HepG2 (cell line): ENCODE measurements around the gene HILPDA. TPM values are rescaled to one million over a fixed set of nuclear protein-coding genes. Genes with fewer than 3 reads are reported as not detected.

Experiments
- ASH2L ChIP-seq: fragments of 300-600, 200-600 bp; sonication (generic); IDR thresholded peaks from 2 replicates; pipeline ENCODE4 v1.7.0; 2017; ENCODE audit warnings: low read depth, mild to moderate bottlenecking, moderate library complexity, mixed read lengths, low read length; ENCODE audit not compliant: insufficient read length
- BATF2 ChIP-seq: sonication (generic); formaldehyde crosslinking; IDR thresholded peaks from 2 replicates; pipeline ENCODE4 v1.8.0; 2022; ENCODE audit warnings: mild to moderate bottlenecking, missing genetic modification reagents, moderate library complexity
- CENPX ChIP-seq: sonication (generic); formaldehyde crosslinking; IDR thresholded peaks from 2 replicates; pipeline ENCODE4 v1.9.0; 2021; ENCODE audit warnings: mild to moderate bottlenecking, missing genetic modification reagents, moderate library complexity
- CSRNP2 ChIP-seq: sonication (generic); formaldehyde crosslinking; conservative IDR thresholded peaks from 2 replicates; pipeline ENCODE4 v1.8.0; 2022; ENCODE audit warnings: low read depth, missing genetic modification reagents
- DNMT1 ChIP-seq: sonication (generic); formaldehyde crosslinking; IDR thresholded peaks from 2 replicates; pipeline ENCODE4 v1.5.1; 2020; ENCODE audit warnings: mild to moderate bottlenecking, missing genetic modification reagents
- GTF2F1 ChIP-seq: fragments of 150-350 bp; IDR thresholded peaks from 2 replicates; pipeline ENCODE4 v1.6.1; 2014; ENCODE audit warnings: low read length
- HOXA5 ChIP-seq: sonication (generic); formaldehyde crosslinking; IDR thresholded peaks from 2 replicates; pipeline ENCODE4 v1.4.0; 2020; ENCODE audit warnings: missing genetic modification reagents
- KAT8 ChIP-seq: IDR thresholded peaks from 2 replicates; pipeline ENCODE4 v1.6.1; 2016; ENCODE audit warnings: missing genetic modification reagents, missing compliant biosample characterization
- KLF6 ChIP-seq: IDR thresholded peaks from 2 replicates; pipeline ENCODE4 v1.8.0; 2016; ENCODE audit warnings: missing biosample characterization, missing genetic modification reagents
- MBD4 ChIP-seq: IDR thresholded peaks from 2 replicates; pipeline ENCODE4 v1.6.1; 2012; ENCODE audit warnings: low read length, inconsistent platforms, borderline replicate concordance
- MBNL3 ChIP-seq: fragments of 250-450 bp; sonication (Bioruptor Pico); conservative IDR thresholded peaks from 2 replicates; pipeline ENCODE4 v1.8.0; 2022; ENCODE audit warnings: mild to moderate bottlenecking, inconsistent platforms
- MXD1 ChIP-seq: sonication (generic); formaldehyde crosslinking; IDR thresholded peaks from 2 replicates; pipeline ENCODE4 v1.4.0; 2020; ENCODE audit warnings: mild to moderate bottlenecking, missing genetic modification reagents
- NAIF1 ChIP-seq: sonication (generic); formaldehyde crosslinking; IDR thresholded peaks from 2 replicates; pipeline ENCODE4 v1.5.0; 2020; ENCODE audit warnings: mild to moderate bottlenecking, missing genetic modification reagents, borderline replicate concordance
- RBFOX2 ChIP-seq: fragments of 200-400 bp; formaldehyde crosslinking; IDR thresholded peaks from 2 replicates; pipeline ENCODE4 v1.6.1; 2017; ENCODE audit warnings: low read depth, mild to moderate bottlenecking, low read length
- ZNF34 ChIP-seq: sonication (generic); formaldehyde crosslinking; IDR thresholded peaks from 2 replicates; pipeline ENCODE4 v1.4.0; 2020; ENCODE audit warnings: mild to moderate bottlenecking, missing genetic modification reagents, borderline replicate concordance
- ZNF451 ChIP-seq: sonication (generic); formaldehyde crosslinking; IDR thresholded peaks from 2 replicates; pipeline ENCODE4 v1.5.0; 2020; ENCODE audit warnings: mild to moderate bottlenecking, missing genetic modification reagents
- ZNF660 ChIP-seq: sonication (generic); formaldehyde crosslinking; IDR thresholded peaks from 2 replicates; pipeline ENCODE4 v1.5.1; 2020; ENCODE audit warnings: mild to moderate bottlenecking, low read depth, missing genetic modification reagents, borderline replicate concordance
- ZNF672 ChIP-seq: sonication (generic); formaldehyde crosslinking; IDR thresholded peaks from 2 replicates; pipeline ENCODE4 v1.8.1; 2022; ENCODE audit warnings: missing genetic modification reagents
- ZNF772 ChIP-seq: sonication (generic); formaldehyde crosslinking; IDR thresholded peaks from 2 replicates; pipeline ENCODE4 v1.5.0; 2020; ENCODE audit warnings: mild to moderate bottlenecking, missing genetic modification reagents
- polyA plus RNA-seq, 8 experiments: library from polyadenylated mRNA; depleted of rRNA in 3 of 8; stranded (reverse) in 7 of 8; unstranded in 1 of 8; fragments of >200 nt; fragmentation: Illumina TruSeq in 4 of 8; extraction: Trizol in 4 of 8; gene quantifications; 2 replicates each; pipeline versions ENCODE4 v1.2.1 to v1.2.3, GENCODE V29; 2011 to 2016; ENCODE audit warnings: low read depth in 4 of 8, missing spikeins in 1 of 8, mixed read lengths in 1 of 8; ENCODE audit not compliant: insufficient read depth in 1 of 8
- total RNA-seq, 5 experiments: library from RNA; depleted of rRNA; stranded (reverse); fragments of >200 nt; fragmentation: Illumina TruSeq; extraction: Trizol; gene quantifications; 2 replicates each; pipeline ENCODE4 v1.2.3, GENCODE V29; 2016; ENCODE audit warnings: low read depth in 1 of 5
- TF ChIP-seq, protein P1 (sequence below): sonication (generic); formaldehyde crosslinking; IDR thresholded peaks from 2 replicates; pipeline ENCODE4 v1.8.1; 2023; ENCODE audit warnings: mild to moderate bottlenecking, missing genetic modification reagents, borderline replicate concordance
- TF ChIP-seq, protein P2 (sequence below): sonication (generic); formaldehyde crosslinking; IDR thresholded peaks from 2 replicates; pipeline ENCODE4 v1.8.0; 2022; ENCODE audit warnings: missing genetic modification reagents, mild to moderate bottlenecking, moderate library complexity, borderline replicate concordance
- TF ChIP-seq, protein P3 (sequence below): sonication (generic); formaldehyde crosslinking; IDR thresholded peaks from 2 replicates; pipeline ENCODE4 v1.4.0; 2020; ENCODE audit warnings: missing genetic modification reagents, mild to moderate bottlenecking, borderline replicate concordance

The HILPDA gene
- total and polyA plus RNA-seq, 2 of the 13 experiments (the other 11 are each of a cell fraction or from before 2014, with no cell fraction given) = 11.1 to 44.0 TPM

- TF ChIP-seq MXD1 (CRISPR knock-in tag) (peak; percentile 35; the same call in 1 of the 2 replicates), HOXA5 (0 out of 2 replicates have a peak, but pooled peaks have one; percentile 62), KAT8 (CRISPR knock-in tag) (peak; percentile 52; the same call in 1 of the 2 replicates), ZNF672 (CRISPR knock-in tag) (no peak), RBFOX2 (peak; percentile 67), GTF2F1 (no peak), DNMT1 (CRISPR knock-in tag) (no peak), ZNF34 (CRISPR knock-in tag) (no peak), ZNF660 (CRISPR knock-in tag) (no peak), ZNF772 (CRISPR knock-in tag) (peak; percentile 71; the same call in 1 of the 2 replicates), CENPX (no peak), MBD4 (no peak), NAIF1 (no peak), ZNF451 (no peak), BATF2 (no peak), ASH2L (no peak), CSRNP2 (CRISPR knock-in tag) (no peak), MBNL3 (no peak), KLF6 (0 out of 2 replicates have a peak, but pooled peaks have one; percentile 34)
- TF ChIP-seq, protein P1, sequence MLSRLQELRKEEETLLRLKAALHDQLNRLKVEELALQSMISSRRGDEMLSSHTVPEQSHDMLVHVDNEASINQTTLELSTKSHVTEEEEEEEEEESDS (CRISPR knock-in tag) = no peak
- TF ChIP-seq, protein P2, sequence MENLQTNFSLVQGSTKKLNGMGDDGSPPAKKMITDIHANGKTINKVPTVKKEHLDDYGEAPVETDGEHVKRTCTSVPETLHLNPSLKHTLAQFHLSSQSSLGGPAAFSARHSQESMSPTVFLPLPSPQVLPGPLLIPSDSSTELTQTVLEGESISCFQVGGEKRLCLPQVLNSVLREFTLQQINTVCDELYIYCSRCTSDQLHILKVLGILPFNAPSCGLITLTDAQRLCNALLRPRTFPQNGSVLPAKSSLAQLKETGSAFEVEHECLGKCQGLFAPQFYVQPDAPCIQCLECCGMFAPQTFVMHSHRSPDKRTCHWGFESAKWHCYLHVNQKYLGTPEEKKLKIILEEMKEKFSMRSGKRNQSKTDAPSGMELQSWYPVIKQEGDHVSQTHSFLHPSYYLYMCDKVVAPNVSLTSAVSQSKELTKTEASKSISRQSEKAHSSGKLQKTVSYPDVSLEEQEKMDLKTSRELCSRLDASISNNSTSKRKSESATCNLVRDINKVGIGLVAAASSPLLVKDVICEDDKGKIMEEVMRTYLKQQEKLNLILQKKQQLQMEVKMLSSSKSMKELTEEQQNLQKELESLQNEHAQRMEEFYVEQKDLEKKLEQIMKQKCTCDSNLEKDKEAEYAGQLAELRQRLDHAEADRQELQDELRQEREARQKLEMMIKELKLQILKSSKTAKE (CRISPR knock-in tag) = no peak
- TF ChIP-seq, protein P3, sequence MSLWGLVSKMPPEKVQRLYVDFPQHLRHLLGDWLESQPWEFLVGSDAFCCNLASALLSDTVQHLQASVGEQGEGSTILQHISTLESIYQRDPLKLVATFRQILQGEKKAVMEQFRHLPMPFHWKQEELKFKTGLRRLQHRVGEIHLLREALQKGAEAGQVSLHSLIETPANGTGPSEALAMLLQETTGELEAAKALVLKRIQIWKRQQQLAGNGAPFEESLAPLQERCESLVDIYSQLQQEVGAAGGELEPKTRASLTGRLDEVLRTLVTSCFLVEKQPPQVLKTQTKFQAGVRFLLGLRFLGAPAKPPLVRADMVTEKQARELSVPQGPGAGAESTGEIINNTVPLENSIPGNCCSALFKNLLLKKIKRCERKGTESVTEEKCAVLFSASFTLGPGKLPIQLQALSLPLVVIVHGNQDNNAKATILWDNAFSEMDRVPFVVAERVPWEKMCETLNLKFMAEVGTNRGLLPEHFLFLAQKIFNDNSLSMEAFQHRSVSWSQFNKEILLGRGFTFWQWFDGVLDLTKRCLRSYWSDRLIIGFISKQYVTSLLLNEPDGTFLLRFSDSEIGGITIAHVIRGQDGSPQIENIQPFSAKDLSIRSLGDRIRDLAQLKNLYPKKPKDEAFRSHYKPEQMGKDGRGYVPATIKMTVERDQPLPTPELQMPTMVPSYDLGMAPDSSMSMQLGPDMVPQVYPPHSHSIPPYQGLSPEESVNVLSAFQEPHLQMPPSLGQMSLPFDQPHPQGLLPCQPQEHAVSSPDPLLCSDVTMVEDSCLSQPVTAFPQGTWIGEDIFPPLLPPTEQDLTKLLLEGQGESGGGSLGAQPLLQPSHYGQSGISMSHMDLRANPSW (CRISPR knock-in tag) = no peak
Observed at GRCh38 chr7:128409596-128410450, 45.9 kb upstream of the HILPDA start, which contains the start of gene IMPDH1 (continued).
